Endothelial cell of umbilical vein (primary cell): ENCODE results near the gene PRPF19. TPM values are rescaled to one million over a fixed set of nuclear protein-coding genes. Genes with fewer than 3 reads are reported as not detected.

Experiments used
- BruUV-seq: library from RNA; stranded (reverse); fragments of 400-500 nt; replicated peaks from 2 replicates; lab custom pipeline; 2021; lab: Mats Ljungman, UMichigan
- CTCF ChIA-PET: fragments of 300-600, 350-600 bp; sonication (Branson Sonifier 250); formaldehyde crosslinking; loops from one replicate; lab custom pipeline; 2021; ENCODE audit warnings: antibody characterized with exemption, inconsistent platforms; lab: Charles Lee
- POLR2A ChIA-PET: fragments of 300-600, 350-600 bp; sonication (Branson Sonifier 250); formaldehyde crosslinking; loops from one replicate; lab custom pipeline; 2021; ENCODE audit warnings: antibody characterized with exemption, inconsistent platforms; lab: Charles Lee
- DNase-seq: peaks from one replicate; pipeline ENCODE4 v3.0.0-alpha.2; 2011; ENCODE audit warnings: low read depth, low spot score
- FAIRE-seq: peaks from 2 replicates; lab custom pipeline; 2011; peaks lifted over from hg19 to GRCh38; lab: Jason Lieb, UNC
- H2AFZ ChIP-seq: 2 replicates; pipeline ENCODE4 v1.6.0; 2012; ENCODE audit warnings: low read depth, low read length, control low read depth, inconsistent platforms
- H3K27ac ChIP-seq: 2 replicates; pipeline ENCODE4 v1.5.1; 2011; ENCODE audit warnings: low read depth, mild to moderate bottlenecking, control low read depth, low read length, moderate library complexity; ENCODE audit not compliant: insufficient read depth
- H3K27me3 ChIP-seq, 2 experiments: 2 replicates each; pipeline versions ENCODE4 v1.6.0 to v1.6.1; 2011; ENCODE audit warnings: low read length in 2 of 2, mixed read lengths in 1 of 2; ENCODE audit not compliant: control insufficient read depth in 2 of 2, insufficient read depth in 2 of 2
- H3K36me3 ChIP-seq, 2 experiments: 2 replicates in 1 of 2; 3 replicates in 1 of 2; pipeline ENCODE4 v1.5.1; 2011; ENCODE audit warnings: low read length in 2 of 2, mild to moderate bottlenecking in 1 of 2, moderate library complexity in 1 of 2; ENCODE audit not compliant: control insufficient read depth in 2 of 2, insufficient read depth in 2 of 2; ENCODE audit errors: extremely low read depth in 1 of 2
- H3K4me1 ChIP-seq: 3 replicates; pipeline ENCODE4 v1.5.1; 2011; ENCODE audit warnings: mild to moderate bottlenecking, low read length; ENCODE audit not compliant: control insufficient read depth, insufficient read depth; ENCODE audit errors: extremely low read depth
- H3K4me2 ChIP-seq: 2 replicates; pipeline ENCODE4 v1.6.1; 2011; ENCODE audit warnings: low read length, control low read depth, mixed read lengths; ENCODE audit not compliant: insufficient read depth
- H3K4me3 ChIP-seq, 3 experiments: fragments of 200-600 bp in 1 of 3; sonication (generic), shearing (Covaris generic) in 1 of 3; replicated peaks in 1 of 3; 2 replicates each; pipeline ENCODE4 v1.5.1; 2011 to 2016; ENCODE audit warnings: control low read depth in 3 of 3, low read length in 3 of 3, mild to moderate bottlenecking in 2 of 3, inconsistent platforms in 1 of 3, low read depth in 1 of 3, moderate library complexity in 1 of 3; ENCODE audit not compliant: insufficient read depth in 1 of 3
- H3K79me2 ChIP-seq: 2 replicates; pipeline ENCODE4 v1.6.0; 2012; ENCODE audit warnings: low read length, inconsistent platforms; ENCODE audit not compliant: control insufficient read depth, insufficient read depth
- H3K9ac ChIP-seq: replicated peaks from 2 replicates; pipeline ENCODE3; 2011; ENCODE audit warnings: low read length, control low read depth; ENCODE audit not compliant: insufficient read depth; ENCODE audit errors: extremely low read depth
- H3K9me1 ChIP-seq: replicated peaks from 3 replicates; pipeline ENCODE4 v1.6.0; 2011; ENCODE audit warnings: mild to moderate bottlenecking, low read length; ENCODE audit not compliant: control insufficient read depth, insufficient read depth; ENCODE audit errors: extremely low read depth
- H3K9me3 ChIP-seq: replicated peaks from 2 replicates; pipeline ENCODE4 v1.5.1; 2012; ENCODE audit warnings: low read length, inconsistent platforms; ENCODE audit not compliant: control insufficient read depth, insufficient read depth
- H4K20me1 ChIP-seq: replicated peaks from 2 replicates; pipeline ENCODE3; 2011; ENCODE audit warnings: mild to moderate bottlenecking, low read length; ENCODE audit not compliant: control insufficient read depth, insufficient read depth; ENCODE audit errors: extremely low read depth
- EZH2 ChIP-seq: IDR thresholded peaks from 2 replicates; pipeline ENCODE4 v1.6.1; 2012; ENCODE audit warnings: borderline replicate concordance, low read depth, mild to moderate bottlenecking, moderate library complexity, low read length, inconsistent platforms; ENCODE audit not compliant: severe bottlenecking
- FOS ChIP-seq: IDR thresholded peaks from 2 replicates; pipeline ENCODE4 v1.6.1; 2011; ENCODE audit warnings: mild to moderate bottlenecking, low read length, moderate library complexity, borderline replicate concordance; ENCODE audit not compliant: insufficient read depth
- GATA2 ChIP-seq: IDR thresholded peaks from 2 replicates; pipeline ENCODE4 v1.7.0; 2011; ENCODE audit warnings: low read depth, mild to moderate bottlenecking, moderate library complexity, mixed read lengths, low read length; ENCODE audit not compliant: insufficient read length, insufficient read depth
- JUN ChIP-seq: IDR thresholded peaks from 2 replicates; pipeline ENCODE4 v1.6.1; 2011; ENCODE audit warnings: borderline replicate concordance, low read depth; ENCODE audit not compliant: insufficient read length, insufficient read depth
- MYC ChIP-seq: IDR thresholded peaks from one replicate; pipeline ENCODE4 v1.6.1; 2011; ENCODE audit warnings: mild to moderate bottlenecking, low read depth, low read length
- POLR2A ChIP-seq: IDR thresholded peaks from 2 replicates; pipeline ENCODE4 v1.6.1; 2012; ENCODE audit warnings: low read depth, mild to moderate bottlenecking, control low read depth, low read length
- POLR2AphosphoS5 ChIP-seq: IDR thresholded peaks from 2 replicates; pipeline ENCODE4 v1.6.1; 2012; ENCODE audit warnings: low read depth, mild to moderate bottlenecking, control low read depth, low read length, moderate library complexity; ENCODE audit not compliant: insufficient read depth
- dilution Hi-C: fragments of 300-500 bp; cut with MboI; formaldehyde crosslinking; loops from one replicate; pipeline ENCODE4 v1.15.0; 2019; ENCODE audit warnings: low sequenced_read_pairs; ENCODE audit not compliant: extremely low pct_ligation_motif_present
- intact Hi-C: fragments of 100-400 bp; cut with micrococcal nuclease; formaldehyde crosslinking; loops from one replicate; pipeline ENCODE4 v1.10.0; 2022
- polyA plus RNA-seq, 4 experiments: library from polyadenylated mRNA; depleted of rRNA in 3 of 4; stranded (reverse) in 3 of 4; unstranded in 1 of 4; fragments of >200 nt; gene quantifications; 2 replicates each; pipeline versions ENCODE4 v1.2.1 to v1.2.3, GENCODE V29; 2011 to 2012; ENCODE audit warnings: missing spikeins in 1 of 4
- total RNA-seq: library from RNA; stranded (reverse); gene quantifications from 2 replicates; pipeline ENCODE4 v1.2.3, GENCODE V29; 2021
- TF ChIP-seq, protein P1 (sequence below), 2 donors: IDR thresholded peaks; 1 replicate in 1 of 2; 2 replicates in 1 of 2; pipeline ENCODE4 v1.5.1; 2011; ENCODE audit warnings: low read length in 2 of 2, mild to moderate bottlenecking in 2 of 2, moderate library complexity in 2 of 2, control low read depth in 1 of 2, inconsistent platforms in 1 of 2, low read depth in 1 of 2; ENCODE audit not compliant: insufficient read depth in 1 of 2; ENCODE audit errors: extremely low read depth in 1 of 2
- TF ChIP-seq, protein P2 (sequence below): IDR thresholded peaks from 2 replicates; pipeline ENCODE4 v1.6.1; 2011; ENCODE audit not compliant: insufficient read depth, insufficient read length

Gene PRPF19
- total and polyA plus RNA-seq, 2 donors (not counting 3 experiments of a cell fraction or from before 2014, with no cell fraction given) = 97.1 to 126 TPM

- Histone ChIP-seq H3K4me3 (no peak overlapping the region), H3K27me3 (no peaks in the 10 kb centered on the region), H3K9me3 (no peaks in the 10 kb centered on the region), H3K4me2 (no peak overlapping the region), H4K20me1 (no peaks in the 10 kb centered on the region), H3K36me3 (peaks cover 0 to 11% of the 10 kb centered on the region in 2 experiments), H3K4me1 (no peaks in the 10 kb centered on the region), H3K79me2 (no peaks in the 10 kb centered on the region), H3K27ac (no peak overlapping the region), H3K9ac (no peak overlapping the region), H3K9me1 (no peaks in the 10 kb centered on the region), H2AFZ (no peak overlapping the region)
- dilution Hi-C loops (no loop called here), intact Hi-C loops (no loop called here)
- no TSS peak for BruUV-seq
- ChIA-PET CTCF (interaction anchor here (1.0 to 3.2 kb wide), 2 partner anchors 12 to 23 kb away, joined by 3 to 22 read pairs; no protein-coding TSS in a partner anchor), POLR2A (no interaction called here)
- FAIRE-seq (no peak), DNase-seq (no peak)
- TF ChIP-seq, protein P1, sequence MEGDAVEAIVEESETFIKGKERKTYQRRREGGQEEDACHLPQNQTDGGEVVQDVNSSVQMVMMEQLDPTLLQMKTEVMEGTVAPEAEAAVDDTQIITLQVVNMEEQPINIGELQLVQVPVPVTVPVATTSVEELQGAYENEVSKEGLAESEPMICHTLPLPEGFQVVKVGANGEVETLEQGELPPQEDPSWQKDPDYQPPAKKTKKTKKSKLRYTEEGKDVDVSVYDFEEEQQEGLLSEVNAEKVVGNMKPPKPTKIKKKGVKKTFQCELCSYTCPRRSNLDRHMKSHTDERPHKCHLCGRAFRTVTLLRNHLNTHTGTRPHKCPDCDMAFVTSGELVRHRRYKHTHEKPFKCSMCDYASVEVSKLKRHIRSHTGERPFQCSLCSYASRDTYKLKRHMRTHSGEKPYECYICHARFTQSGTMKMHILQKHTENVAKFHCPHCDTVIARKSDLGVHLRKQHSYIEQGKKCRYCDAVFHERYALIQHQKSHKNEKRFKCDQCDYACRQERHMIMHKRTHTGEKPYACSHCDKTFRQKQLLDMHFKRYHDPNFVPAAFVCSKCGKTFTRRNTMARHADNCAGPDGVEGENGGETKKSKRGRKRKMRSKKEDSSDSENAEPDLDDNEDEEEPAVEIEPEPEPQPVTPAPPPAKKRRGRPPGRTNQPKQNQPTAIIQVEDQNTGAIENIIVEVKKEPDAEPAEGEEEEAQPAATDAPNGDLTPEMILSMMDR (IDR thresholded peaks at IDR 0.05; ENCODE audit: extremely low read depth in 1 of 2, insufficient read depth in 1 of 2, low read depth in 1 of 2, low read length in 2 of 2) = no peak
- TF ChIP-seq EZH2 (no peak), GATA2 (no peak), JUN (no peak), MYC (no peak), POLR2AphosphoS5 (no peak), FOS (no peak), POLR2A (no peak)
- TF ChIP-seq, protein P2, sequence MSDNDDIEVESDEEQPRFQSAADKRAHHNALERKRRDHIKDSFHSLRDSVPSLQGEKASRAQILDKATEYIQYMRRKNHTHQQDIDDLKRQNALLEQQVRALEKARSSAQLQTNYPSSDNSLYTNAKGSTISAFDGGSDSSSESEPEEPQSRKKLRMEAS = no peak
Observed at GRCh38 chr11:60854140-60854846, 52.1 kb downstream of the PRPF19 start.
